Measurements from ENCODE around the gene POLR3H.

The POLR3H gene

DNA sequence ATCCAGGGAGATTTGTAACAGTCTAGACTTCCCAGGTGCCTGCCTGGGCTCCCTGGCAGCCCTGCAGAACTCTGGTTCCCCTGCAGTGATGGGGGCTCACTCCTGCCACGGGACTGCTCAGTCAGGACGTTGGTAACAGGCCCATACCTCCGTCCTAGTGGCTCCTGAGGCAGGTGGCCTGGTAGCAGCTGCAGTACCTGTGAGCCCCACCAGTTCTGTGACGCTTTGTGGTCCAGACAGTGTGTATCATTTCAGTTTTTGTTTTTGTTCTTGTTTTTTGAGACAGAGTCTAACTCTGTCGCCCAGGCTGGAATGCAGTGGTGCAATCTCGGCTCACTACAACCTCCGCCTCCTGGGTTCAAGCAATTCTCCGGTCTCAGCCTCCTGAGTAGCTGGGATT is 27.8 kb downstream of the POLR3H start:
- ATAC-seq (replicated peaks; ENCODE audit: extremely low read depth, poor library complexity, severe bottlenecking) (no peak), DNase-seq (ENCODE audit: low spot score in 2 of 2) (no peak)
- H3K27ac Mint-ChIP-seq (ENCODE audit: low read depth) = peak overlapping the region; percentile 67
- no peaks in the 10 kb centered on the region for H3K27me3 Mint-ChIP-seq
- H3K4me3 Mint-ChIP-seq = no peak overlapping the region
- H3K4me1 Mint-ChIP-seq = no peaks in the 10 kb centered on the region
- H3K9me3 Mint-ChIP-seq = no peaks in the 10 kb centered on the region
- peaks cover 20% of the 10 kb centered on the region for H3K36me3 Mint-ChIP-seq (ENCODE audit: insufficient read depth)

DNA sequence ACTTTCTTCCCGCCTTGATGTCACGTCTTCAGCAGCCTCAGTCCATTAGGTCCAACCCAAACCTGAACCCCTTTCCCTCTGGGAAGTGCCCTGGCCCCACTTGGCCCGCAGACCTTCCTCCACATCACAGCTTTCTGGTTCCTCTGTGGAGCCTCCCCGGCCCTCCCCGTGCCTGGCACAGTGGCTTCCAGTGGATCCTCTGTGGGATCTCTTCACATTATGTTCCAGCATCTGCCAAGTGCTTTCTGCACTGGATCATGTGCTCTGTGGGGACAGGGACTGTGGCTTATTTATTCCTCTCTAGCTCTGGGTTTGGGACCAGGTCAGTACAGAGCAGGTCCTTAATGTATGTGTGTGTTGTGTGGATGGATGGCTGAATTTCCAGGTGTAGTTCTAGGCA is 30.9 kb downstream of the POLR3H start:
- peaks cover 26% of the 10 kb centered on the region for H3K36me3 Mint-ChIP-seq (ENCODE audit: insufficient read depth)
- no peaks in the 10 kb centered on the region for H3K27me3 Mint-ChIP-seq
- ATAC-seq (replicated peaks; ENCODE audit: extremely low read depth, poor library complexity, severe bottlenecking) (no peak), DNase-seq (ENCODE audit: low spot score in 2 of 2) (no peak)
- H3K4me1 Mint-ChIP-seq = peaks cover 6% of the 10 kb centered on the region
- no peaks in the 10 kb centered on the region for H3K9me3 Mint-ChIP-seq
- H3K4me3 Mint-ChIP-seq = no peak overlapping the region
- peak overlapping the region; percentile 37 for H3K27ac Mint-ChIP-seq (ENCODE audit: low read depth)

DNA sequence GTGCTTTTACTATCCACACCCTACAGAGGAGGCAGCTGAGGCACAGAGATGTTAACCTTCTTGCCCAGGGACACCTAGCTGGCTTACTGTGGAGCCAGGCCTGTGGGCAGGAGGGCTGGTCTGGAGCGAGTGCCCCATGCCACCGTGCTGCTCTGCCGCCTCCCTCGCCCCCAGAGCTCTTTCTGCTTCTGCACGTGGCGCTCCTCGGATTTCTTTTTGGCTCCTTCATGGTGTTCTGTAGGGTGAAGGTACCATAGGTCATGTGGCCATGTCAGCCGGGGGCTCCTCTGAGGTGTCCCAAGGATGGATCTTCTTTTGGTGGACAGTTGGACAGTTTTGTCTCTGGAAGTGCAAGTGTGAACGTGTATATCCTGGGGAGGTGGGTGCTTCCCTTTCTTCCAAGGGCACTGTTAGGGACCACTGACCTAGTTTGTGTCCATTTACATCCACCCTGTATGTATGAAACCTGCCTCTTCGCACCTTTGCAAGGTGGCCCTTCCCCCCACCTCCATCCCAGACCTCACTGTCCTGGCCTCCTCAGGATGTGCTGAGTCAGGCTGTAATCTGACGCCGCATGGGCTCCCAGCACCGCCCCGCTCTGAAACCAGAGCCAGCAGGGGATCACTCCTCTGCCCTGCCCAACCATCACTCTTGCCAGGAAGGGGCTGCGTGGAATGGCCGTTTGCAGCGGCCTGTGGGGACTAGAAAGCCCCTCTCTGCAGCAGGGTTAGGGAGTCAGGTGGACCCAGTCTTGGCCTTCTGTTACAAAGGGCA is 31.7 kb downstream of the POLR3H start:
- H3K9me3 Mint-ChIP-seq = no peaks in the 10 kb centered on the region
- H3K27me3 Mint-ChIP-seq = no peaks in the 10 kb centered on the region
- peaks cover 24% of the 10 kb centered on the region for H3K36me3 Mint-ChIP-seq (ENCODE audit: insufficient read depth)
- DNase-seq (ENCODE audit: low spot score in 2 of 2) (no peak), ATAC-seq (replicated peaks; ENCODE audit: extremely low read depth, poor library complexity, severe bottlenecking) (no peak)
- H3K27ac Mint-ChIP-seq (ENCODE audit: low read depth) = no peak overlapping the region
- H3K4me3 Mint-ChIP-seq = no peak overlapping the region
- peaks cover 6% of the 10 kb centered on the region for H3K4me1 Mint-ChIP-seq

DNA sequence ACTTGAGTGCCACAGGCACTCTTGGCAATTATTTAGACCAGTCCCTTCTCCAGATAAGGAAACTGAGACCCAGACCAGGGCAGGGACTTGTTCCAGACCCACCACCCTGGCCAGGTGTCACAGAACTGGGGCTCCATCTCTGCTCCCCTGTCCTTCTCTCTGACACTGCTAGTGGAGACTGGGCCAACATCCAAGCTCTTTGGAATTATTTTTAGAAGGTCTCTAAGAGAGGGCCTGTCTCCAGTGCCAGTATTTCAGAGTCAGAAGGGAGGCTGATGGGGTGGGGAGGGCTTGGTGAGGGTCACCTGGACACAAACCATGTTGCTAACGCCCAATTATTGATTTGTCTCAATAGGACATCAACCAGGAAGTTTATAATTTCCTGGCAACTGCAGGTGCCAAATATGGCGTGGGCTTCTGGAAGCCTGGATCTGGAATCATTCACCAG is 32.7 kb downstream of the POLR3H start:
- Mint-ChIP-seq H3K4me3 (no peak overlapping the region), H3K4me1 (peaks cover 6% of the 10 kb centered on the region), H3K9me3 (no peaks in the 10 kb centered on the region), H3K27me3 (no peaks in the 10 kb centered on the region), H3K36me3 (ENCODE audit: insufficient read depth) (peaks cover 29% of the 10 kb centered on the region), H3K27ac (ENCODE audit: low read depth) (no peak overlapping the region)
- ATAC-seq (replicated peaks; ENCODE audit: extremely low read depth, poor library complexity, severe bottlenecking) (no peak), DNase-seq (ENCODE audit: low spot score in 2 of 2) (no peak)

DNA sequence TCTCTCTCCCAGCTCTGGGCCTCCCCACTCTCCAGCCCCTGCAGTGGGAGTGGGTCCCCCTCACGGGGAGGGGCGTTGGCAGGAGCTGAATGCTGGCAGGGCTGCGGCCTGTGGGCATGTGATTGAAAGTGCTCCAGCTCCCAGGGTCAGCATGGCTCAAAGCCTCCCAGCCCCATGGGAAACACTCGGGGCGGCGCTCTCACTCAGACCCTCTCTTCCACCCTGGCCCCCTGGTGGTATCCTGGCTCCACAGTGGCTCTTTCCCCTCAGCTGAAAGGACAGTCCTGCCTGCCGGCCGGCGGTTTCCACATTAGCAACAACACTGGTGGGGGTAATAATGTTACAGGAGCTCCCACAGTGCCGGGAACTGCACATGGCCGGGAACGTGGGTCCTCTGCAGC is 35.5 kb downstream of the POLR3H start:
- ATAC-seq (replicated peaks; ENCODE audit: extremely low read depth, poor library complexity, severe bottlenecking) (no peak), DNase-seq (ENCODE audit: low spot score in 2 of 2) (no peak)
- Mint-ChIP-seq H3K27ac (ENCODE audit: low read depth) (peak overlapping the region; percentile 17), H3K4me3 (no peak overlapping the region), H3K27me3 (no peaks in the 10 kb centered on the region), H3K9me3 (no peaks in the 10 kb centered on the region), H3K4me1 (peaks cover 6% of the 10 kb centered on the region), H3K36me3 (ENCODE audit: insufficient read depth) (peaks cover 29% of the 10 kb centered on the region)

DNA sequence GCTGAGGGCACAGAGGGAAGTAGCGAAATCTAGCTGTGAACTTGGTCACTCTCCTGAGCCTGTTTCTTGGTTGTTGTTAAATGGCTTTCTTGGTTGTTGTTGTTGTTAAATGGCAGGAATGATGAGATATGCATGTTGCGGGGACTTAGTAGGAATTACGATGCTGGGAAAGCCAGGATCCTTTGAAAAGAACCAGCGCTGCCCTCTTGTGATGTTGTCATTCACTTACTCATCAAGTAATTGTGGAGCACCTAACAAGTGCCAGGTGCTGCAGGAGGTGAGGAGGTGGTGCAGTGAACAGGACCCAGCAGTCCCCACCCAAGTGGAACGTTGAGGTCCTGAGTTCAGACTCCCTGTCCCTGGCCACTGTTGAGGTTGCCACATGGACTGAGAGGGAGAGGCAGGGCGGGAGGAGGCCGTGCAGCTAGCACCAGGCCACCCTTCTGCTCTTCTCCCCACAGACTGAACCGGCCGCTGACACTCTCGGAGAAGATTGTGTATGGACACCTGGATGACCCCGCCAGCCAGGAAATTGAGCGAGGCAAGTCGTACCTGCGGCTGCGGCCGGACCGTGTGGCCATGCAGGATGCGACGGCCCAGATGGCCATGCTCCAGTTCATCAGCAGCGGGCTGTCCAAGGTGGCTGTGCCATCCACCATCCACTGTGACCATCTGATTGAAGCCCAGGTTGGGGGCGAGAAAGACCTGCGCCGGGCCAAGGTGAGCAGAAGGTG is 36.8 kb downstream of the POLR3H start:
- no peak for ATAC-seq (replicated peaks; ENCODE audit: extremely low read depth, poor library complexity, severe bottlenecking)
- Mint-ChIP-seq H3K9me3 (no peaks in the 10 kb centered on the region), H3K27ac (ENCODE audit: low read depth) (no peak overlapping the region), H3K4me1 (peaks cover 6% of the 10 kb centered on the region), H3K4me3 (no peak overlapping the region), H3K27me3 (no peaks in the 10 kb centered on the region), H3K36me3 (ENCODE audit: insufficient read depth) (peaks cover 32% of the 10 kb centered on the region)
- no peak for DNase-seq (ENCODE audit: low spot score in 2 of 2)

DNA sequence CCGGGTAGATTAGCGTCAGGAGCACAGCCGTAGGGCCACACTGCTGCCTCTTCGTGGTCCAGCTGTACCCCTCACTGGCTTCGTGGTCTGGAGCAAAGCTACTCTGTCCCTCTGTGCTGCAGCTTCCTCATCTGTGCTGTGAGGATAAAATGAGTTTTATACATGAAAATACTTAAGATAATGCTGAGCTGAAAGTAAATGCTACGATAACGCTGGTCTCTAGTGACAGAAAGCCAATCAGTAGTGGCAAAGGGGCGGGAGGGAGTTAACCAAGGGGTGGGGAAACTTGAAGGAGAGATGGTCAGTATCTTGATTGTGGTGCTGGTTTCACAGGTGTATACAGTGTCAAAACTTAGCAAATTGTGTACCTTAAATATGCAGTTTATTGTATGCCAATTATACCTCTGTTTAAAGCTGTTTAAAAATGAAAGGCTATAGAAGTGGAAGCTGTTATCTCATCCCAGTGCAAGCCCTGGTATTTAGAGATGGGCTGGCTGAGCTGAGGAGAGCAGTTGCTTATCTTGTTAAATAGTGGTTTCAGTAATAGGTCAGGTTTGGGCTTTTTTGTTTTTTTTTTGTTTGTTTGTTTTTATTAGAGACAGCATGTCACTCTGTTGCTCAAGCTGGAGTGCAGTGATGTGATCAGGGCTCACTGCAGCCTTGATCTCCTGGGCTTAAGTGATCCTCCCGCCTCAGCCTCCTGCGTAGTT is 38.6 kb downstream of the POLR3H start:
- no peak for ATAC-seq (replicated peaks; ENCODE audit: extremely low read depth, poor library complexity, severe bottlenecking)
- H3K36me3 Mint-ChIP-seq (ENCODE audit: insufficient read depth) = peaks cover 43% of the 10 kb centered on the region

DNA sequence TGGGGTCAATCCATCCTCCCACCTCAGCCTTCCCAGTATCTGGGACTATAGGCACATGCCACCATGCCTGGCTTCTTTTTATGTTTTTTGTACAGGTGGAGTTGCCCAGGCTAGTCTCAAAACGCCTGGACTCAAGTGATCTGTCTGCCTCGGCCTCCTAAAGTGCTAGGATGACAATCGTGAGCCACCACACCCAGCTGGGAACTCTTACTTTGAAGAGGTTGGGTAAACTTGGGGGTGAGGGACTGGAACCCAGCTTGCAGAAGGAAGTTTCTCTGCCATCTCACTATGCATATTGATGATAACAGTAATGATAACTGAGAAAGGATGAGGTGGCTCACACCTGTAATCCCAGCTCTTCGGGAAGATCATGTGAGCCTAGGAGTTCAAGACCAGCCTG is 39.5 kb downstream of the POLR3H start:
- ATAC-seq (replicated peaks; ENCODE audit: extremely low read depth, poor library complexity, severe bottlenecking) = no peak

More for the DNA sequence above, 38.6 kb downstream of the POLR3H start:
- no peaks in the 10 kb centered on the region for H3K9me3 Mint-ChIP-seq
- no peak overlapping the region for H3K4me3 Mint-ChIP-seq
- H3K27ac Mint-ChIP-seq (ENCODE audit: low read depth) = no peak overlapping the region
- no peak for DNase-seq (ENCODE audit: low spot score in 2 of 2)
- H3K27me3 Mint-ChIP-seq = no peaks in the 10 kb centered on the region
- H3K4me1 Mint-ChIP-seq = peaks cover 6% of the 10 kb centered on the region

DNA sequence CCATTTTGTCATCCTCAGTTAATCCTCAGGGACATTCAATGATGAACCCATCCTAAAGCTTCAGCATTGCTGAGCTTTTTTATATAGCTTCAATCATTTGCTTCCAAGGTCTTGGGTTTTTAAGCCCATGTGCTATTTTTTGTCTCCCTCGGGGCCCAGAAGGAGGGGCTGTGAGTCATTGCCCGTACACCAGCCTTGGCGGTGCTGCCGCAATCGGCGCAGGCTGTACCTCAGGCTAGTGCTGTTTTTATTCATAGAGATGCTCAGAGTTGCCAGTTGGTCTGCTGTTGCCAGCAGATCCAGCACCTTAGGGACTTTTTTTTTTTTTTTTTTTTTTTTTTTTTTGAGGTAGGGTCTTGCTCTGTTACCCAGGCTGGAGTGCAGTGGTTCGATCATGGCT is 39.9 kb downstream of the POLR3H start:
- peaks cover 4% of the 10 kb centered on the region for H3K4me1 Mint-ChIP-seq
- H3K4me3 Mint-ChIP-seq = no peak overlapping the region
- peaks cover 41% of the 10 kb centered on the region for H3K36me3 Mint-ChIP-seq (ENCODE audit: insufficient read depth)
- ATAC-seq (replicated peaks; ENCODE audit: extremely low read depth, poor library complexity, severe bottlenecking) (no peak), DNase-seq (ENCODE audit: low spot score in 2 of 2) (no peak)
- H3K9me3 Mint-ChIP-seq = no peaks in the 10 kb centered on the region
- no peaks in the 10 kb centered on the region for H3K27me3 Mint-ChIP-seq
- H3K27ac Mint-ChIP-seq (ENCODE audit: low read depth) = no peak overlapping the region

More for the DNA sequence above, 39.5 kb downstream of the POLR3H start:
- Mint-ChIP-seq H3K4me1 (peaks cover 6% of the 10 kb centered on the region), H3K27ac (ENCODE audit: low read depth) (no peak overlapping the region), H3K4me3 (no peak overlapping the region), H3K27me3 (no peaks in the 10 kb centered on the region), H3K9me3 (no peaks in the 10 kb centered on the region), H3K36me3 (ENCODE audit: insufficient read depth) (peaks cover 40% of the 10 kb centered on the region)
- DNase-seq (ENCODE audit: low spot score in 2 of 2) = no peak

DNA sequence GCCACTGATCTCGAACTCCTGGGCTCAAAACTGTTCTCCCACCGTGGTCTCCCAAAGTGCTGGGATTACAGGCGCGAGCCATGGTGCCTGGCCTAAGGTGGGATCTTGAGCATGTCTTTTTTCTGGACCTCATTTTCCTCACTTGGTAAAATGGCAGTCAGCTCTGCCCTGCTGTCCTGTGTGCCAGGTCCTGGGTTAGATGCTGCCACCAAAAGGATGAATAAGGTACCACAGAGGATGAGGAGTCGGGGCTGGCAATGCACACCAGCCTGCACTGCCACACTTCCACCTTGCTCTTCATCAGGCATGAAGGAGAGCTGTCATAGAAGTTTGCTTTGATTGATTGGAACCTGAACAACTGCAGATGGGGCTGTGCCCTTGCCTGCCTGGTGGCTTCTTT is 43.1 kb downstream of the POLR3H start:
- Mint-ChIP-seq H3K27me3 (no peaks in the 10 kb centered on the region), H3K4me1 (no peaks in the 10 kb centered on the region), H3K27ac (ENCODE audit: low read depth) (no peak overlapping the region), H3K9me3 (no peaks in the 10 kb centered on the region), H3K36me3 (ENCODE audit: insufficient read depth) (peaks cover 29% of the 10 kb centered on the region), H3K4me3 (no peak overlapping the region)
- DNase-seq (ENCODE audit: low spot score in 2 of 2) = no peak
- ATAC-seq (replicated peaks; ENCODE audit: extremely low read depth, poor library complexity, severe bottlenecking) = no peak

DNA sequence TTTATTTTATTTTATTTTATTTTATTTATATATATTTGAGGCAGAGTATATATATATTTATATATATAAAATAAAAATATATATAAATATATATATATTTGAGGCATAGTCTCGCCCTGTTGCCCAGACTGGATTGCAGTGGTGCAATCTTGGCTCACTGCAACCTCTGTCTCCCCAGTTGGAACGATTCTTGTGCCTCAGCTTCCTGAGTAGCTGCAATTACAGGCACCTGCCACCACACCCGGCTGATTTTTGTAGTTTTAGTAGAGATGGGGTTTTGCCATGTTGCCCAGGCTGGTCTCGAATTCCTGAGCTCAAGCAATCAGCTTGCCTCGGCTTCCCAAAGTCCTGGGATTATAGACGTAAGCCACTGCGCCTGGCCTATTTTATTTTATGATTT is 44.0 kb downstream of the POLR3H start:
- H3K4me1 Mint-ChIP-seq = no peaks in the 10 kb centered on the region
- no peak for DNase-seq (ENCODE audit: low spot score in 2 of 2)
- H3K36me3 Mint-ChIP-seq (ENCODE audit: insufficient read depth) = peaks cover 29% of the 10 kb centered on the region
- no peak overlapping the region for H3K27ac Mint-ChIP-seq (ENCODE audit: low read depth)
- no peak overlapping the region for H3K4me3 Mint-ChIP-seq
- H3K9me3 Mint-ChIP-seq = no peaks in the 10 kb centered on the region
- ATAC-seq (replicated peaks; ENCODE audit: extremely low read depth, poor library complexity, severe bottlenecking) = no peak
- H3K27me3 Mint-ChIP-seq = no peaks in the 10 kb centered on the region

DNA sequence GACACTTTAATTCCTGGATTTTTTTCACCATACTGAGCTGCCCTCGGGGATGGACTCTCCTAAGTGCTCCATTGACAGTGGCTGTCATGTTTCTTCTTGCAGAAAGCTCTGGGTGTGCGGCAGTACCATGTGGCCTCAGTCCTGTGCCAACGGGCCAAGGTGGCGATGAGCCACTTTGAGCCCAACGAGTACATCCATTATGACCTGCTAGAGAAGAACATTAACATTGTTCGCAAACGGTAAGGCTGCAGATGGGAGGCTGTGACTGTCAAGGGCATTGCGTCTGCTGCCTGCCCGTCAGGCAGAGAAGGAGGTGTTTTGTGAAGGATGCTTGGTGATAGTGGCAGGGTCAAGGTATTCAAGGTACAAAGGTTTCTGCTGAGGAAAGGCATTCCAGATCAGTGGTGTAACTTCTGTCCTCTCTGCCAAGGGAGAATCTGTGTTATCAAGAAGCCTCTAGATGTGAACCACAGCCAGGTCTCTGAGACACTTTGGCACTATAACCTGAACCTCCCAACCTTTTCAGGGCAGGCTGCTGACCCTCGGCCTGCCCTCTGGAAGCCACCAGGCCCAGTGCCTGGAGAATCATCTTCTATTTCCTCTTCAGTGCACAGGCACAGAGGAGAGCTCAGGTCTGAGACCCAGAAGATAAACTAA is 44.5 kb downstream of the POLR3H start:
- Mint-ChIP-seq H3K27me3 (no peaks in the 10 kb centered on the region), H3K27ac (ENCODE audit: low read depth) (no peak overlapping the region), H3K4me3 (no peak overlapping the region)

More for the DNA sequence above, 44.5 kb downstream of the POLR3H start:
- no peak for DNase-seq (ENCODE audit: low spot score in 2 of 2)
- H3K4me1 Mint-ChIP-seq = no peaks in the 10 kb centered on the region
- ATAC-seq (replicated peaks; ENCODE audit: extremely low read depth, poor library complexity, severe bottlenecking) = no peak
- no peaks in the 10 kb centered on the region for H3K9me3 Mint-ChIP-seq
- peaks cover 31% of the 10 kb centered on the region for H3K36me3 Mint-ChIP-seq (ENCODE audit: insufficient read depth)

Measured in central memory CD8-positive, alpha-beta T cell (primary cell).